Superior temporal gyrus (tissue), 1 donor: Measurements from ENCODE around the gene GPATCH1.
"Not testable (repeated sequence)": the region's sequence is repeated elsewhere in the genome, so short reads cannot be mapped to it uniquely, and the experiment has no call there.

Source experiments
- DNase-seq: peaks from one replicate; pipeline ENCODE4 v3.0.0-alpha.2; 2016; ENCODE audit errors: extremely low spot score

GPATCH1 gene

DNA sequence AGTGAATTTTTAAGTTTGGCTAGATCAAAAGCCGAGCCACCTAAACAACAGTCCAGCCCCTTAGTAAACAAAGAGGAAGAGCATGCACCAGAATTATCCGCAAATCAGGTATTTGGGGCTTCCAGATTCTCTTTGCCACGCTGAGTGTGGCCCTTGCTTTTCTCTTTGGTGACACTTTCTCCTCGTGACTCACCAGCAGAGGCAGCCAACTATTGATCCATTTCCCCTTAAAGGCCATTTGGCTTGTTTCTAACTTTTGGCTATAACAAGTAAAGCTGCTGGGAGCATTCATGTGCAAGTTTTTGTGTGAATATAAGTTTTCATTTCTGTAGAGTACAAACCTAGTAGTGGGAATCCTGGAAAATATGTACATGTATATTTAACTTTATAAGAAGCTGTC lies 33.3 kb downstream of the GPATCH1 start:
- DNase-seq: no peak

- DNase-seq: no peak
Measured at GRCh38 chr19:33117501-33117900, 36.5 kb downstream of the GPATCH1 start.

GRCh38 chr19:33118643-33119042 lies 37.7 kb downstream of the GPATCH1 start:
- no peak for DNase-seq

DNA sequence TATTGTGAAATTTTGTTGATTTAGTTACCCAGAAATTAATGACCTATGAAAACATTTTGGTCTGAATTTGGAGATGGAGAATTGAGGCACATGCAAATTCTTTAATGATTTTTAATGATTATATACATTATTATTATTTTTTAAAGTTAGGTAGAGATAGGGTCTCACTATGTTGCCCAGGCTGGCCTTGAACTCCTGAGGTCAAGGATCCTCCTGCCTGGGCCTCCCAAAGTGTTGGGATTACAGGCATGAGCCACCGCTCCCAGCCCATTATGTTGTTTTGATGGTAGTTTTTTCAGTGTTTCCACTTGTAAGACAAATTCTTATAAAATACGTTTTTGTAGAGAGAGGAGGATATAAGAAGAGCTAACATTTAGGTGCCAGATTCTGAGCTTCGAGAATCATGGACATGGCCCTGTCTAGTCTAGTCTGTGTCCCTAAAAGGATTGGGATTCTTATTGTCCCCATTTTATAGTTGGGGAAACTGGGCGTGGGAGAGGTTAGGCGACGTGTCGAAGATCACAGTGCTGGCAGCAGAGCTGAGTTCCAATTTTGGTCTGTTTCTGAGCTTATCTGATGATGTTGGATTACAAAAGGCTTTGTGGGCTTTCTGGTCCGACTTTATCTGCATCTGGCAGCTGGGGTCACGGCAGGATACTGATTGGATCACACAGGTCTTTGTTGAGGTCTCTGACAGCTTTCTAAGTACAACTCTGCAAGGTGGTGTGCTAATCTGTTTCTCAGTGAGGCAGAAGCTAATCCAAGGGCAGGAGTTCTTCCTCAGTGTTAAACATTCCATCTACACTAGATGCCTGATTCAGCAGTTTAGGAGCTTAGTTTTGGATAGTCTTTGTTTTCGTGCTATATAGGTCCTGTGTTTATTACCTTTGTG lies 43.5 kb downstream of the GPATCH1 start:
- no peak for DNase-seq

GRCh38 chr19:33125929-33126388 lies 45.0 kb downstream of the GPATCH1 start:
- peak; percentile 75 for DNase-seq

DNA sequence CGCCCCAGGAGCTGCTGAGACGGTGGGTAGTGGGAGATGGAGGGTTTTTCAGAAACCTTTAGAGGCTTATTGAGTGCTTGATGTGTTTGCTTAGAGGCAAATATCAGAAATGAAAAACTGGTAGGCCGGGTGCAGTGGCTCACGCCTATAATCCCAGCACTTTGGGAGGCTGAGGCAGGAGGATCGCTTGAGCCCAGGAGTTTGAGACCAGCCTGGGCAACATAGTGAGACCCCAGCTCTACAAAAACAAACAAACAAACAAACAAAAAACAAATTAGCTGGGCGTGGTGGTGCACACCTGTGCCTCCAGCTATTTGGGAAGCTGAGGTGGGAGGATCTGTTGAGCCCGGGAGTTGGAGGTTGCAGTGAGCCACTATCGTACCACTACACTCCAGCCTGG lies 45.7 kb downstream of the GPATCH1 start:
- DNase-seq: not testable (repeated sequence)

DNA sequence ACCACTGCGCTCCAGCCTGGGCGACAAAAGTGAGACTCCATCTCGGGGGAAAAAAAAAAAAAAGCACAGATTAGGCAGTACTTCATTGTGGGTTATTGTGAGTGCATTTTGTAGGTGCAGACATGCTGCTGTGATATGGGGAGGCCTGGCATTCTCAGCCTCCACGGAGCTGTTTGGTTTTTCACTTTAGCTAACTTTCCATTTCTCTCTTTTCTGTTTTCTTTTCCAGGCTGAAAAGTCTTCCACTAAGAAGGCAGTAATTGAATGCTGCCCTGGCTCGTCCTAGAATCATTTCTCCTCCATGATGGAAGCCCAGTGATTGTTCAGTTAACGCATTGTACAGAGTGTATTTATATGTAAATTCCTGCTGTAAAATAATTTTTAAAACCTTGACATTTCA lies 48.9 kb downstream of the GPATCH1 start:
- DNase-seq: no peak

DNA sequence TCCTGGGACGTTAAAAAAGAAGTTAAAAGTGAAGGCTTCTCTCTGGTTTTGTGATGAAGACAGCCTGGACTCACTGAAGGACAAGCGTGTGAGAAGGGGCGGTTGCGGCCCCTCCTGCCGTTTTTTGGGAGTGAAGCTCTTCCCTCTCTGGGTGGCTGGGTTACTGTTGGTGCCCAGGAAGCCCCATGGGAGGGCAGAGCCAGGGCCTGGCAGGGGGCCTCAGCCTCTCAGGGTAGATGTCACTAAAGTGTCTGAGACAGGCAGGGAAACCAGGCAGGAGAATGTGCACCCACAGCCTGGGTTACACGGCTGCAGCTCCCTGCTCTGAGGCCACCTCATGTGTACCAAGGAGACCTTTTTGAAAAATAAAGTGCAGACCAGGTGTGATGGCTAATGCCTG lies 49.5 kb downstream of the GPATCH1 start:
- DNase-seq: no peak

GRCh38 chr19:33132021-33132420 lies 51.0 kb downstream of the GPATCH1 start, which contains the start of gene WDR88:
TSS of gene WDR88 (plus strand) at chr19:33132114. CDS start at chr19:33132170, 56 bp downstream.
- DNase-seq: no peak

- no peak for DNase-seq
Measured at GRCh38 chr19:33132425-33132824, 51.4 kb downstream of the GPATCH1 start.

GRCh38 chr19:33133438-33134031 lies 52.6 kb downstream of the GPATCH1 start:
- DNase-seq: no peak

DNA sequence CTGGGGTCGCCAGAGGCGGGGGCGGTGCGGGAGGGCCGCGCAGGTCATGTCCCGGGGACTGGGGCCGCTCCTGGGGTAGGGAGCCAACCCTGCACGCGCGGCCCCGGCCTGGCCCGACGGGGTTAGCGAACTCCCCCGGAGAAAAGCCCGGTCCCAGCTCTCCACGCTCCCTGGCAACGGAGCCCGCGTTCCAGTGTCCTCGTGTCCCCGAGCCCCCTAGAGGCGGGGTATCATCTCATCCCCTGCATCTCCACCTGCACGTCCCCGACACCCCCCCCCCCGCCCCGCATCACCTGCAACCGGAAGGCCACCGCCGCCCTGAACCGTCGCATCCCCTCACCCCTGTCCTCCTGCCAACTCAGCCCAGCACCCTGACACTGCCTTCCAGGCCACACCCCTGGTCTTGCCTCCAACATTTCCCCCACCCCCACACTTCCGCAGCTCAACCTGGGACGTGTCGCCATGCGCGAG lies 53.6 kb downstream of the GPATCH1 start:
- no peak for DNase-seq

GRCh38 chr19:33139165-33139564 lies 58.2 kb downstream of the GPATCH1 start:
- DNase-seq: no peak

DNA sequence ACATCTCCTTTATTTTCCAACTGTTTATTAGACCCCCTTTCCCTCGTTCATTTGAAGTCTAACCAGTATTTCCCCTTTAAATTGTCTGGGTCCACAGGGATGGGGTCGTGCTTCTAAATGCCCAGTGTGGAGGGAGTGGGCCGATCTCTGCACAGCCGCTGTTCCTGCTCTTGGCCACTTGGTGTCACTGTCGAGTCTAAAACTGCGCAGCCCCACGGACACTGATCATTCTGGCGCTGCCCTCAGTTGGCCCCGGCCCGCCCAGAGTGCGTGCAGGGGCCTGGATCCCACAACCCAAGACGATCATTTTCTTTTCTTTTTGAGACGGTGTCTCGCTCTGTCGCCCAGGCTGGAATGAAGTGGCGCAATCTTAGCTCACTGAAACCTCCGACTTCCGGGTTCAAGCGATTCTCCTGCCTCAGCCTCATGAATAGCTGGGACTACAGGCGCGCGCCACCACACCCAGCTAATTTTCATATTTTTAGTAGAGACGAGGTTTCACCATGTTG lies 63.0 kb downstream of the GPATCH1 start:
- DNase-seq: peak; percentile 82

DNA sequence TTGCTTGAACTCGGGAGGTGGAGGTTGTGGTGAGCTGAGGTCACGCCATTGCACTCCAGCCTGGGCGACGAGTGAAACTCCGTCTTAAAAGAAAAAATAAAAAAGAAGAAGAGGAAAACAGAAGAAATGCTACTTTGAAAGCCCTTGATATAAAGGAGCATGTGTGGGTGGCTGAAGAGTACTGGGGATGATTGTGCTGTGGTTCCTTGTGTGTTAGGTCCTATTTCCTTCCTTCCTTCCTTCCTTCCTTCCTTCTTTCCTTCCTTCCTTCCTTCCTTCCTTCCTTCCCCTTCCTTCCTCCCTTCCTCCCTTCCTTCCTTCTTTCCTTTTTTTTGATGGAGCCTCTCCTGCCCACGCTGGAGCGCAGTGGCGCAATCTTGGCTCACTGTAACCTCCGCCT lies 65.2 kb downstream of the GPATCH1 start:
- no peak for DNase-seq

DNA sequence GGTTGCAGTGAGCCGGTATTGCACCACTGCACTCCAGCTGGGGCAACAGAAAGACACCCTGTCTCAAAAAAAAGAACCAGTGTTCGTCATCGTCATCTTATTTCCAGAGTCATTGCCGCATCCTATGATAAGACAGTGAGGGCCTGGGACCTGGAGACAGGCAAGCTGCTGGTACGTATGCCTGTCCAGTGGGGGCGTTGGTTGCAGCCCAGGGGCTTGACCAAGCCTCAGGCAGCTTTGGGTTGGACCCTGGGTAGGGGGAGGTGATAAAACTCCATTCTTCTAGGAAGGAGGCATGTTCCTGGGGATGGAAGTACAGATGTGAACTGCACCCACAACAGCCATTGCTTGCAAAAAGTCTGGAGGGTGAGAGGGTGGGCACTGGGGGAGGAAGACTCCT lies 66.6 kb downstream of the GPATCH1 start:
- DNase-seq: no peak

- no peak for DNase-seq
Measured at GRCh38 chr19:33150852-33151518, 70.0 kb downstream of the GPATCH1 start.

DNA sequence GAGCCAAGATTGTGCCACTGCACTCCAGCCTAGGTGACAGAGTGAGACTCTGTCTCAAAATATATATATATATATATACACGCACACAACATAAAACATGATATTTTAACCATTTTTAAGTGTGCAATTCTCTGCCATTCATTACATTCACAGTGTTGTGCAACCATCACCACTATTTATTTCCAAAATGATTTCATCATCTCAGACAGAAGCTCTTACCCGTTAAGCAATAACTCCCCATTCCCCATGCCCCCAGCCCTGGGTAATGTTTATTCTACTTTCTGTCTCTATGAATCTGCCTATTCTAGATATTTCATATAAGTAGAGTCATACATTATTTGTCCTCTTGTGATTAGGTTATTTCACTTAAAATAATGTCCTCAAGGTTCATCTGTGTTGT lies 71.2 kb downstream of the GPATCH1 start:
- no peak for DNase-seq

DNA sequence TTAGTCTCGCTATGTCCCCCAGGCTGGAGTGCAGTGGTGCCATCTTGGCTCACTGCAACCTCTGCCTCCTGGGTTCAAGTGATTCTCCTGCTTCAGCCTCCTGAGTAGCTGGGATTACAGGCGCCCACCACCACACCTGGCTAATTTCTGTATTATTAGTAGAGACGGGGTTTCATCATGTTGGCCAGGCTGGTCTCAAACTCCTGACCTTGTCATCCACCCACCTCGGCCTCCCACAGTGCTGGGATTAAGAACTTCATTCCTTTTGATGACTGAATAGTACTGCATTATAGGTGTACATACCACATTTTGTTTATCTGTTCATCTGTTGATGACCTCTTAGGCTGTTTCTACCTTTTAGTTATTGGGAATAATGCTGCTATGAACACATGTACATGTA lies 71.6 kb downstream of the GPATCH1 start:
- not testable (repeated sequence) for DNase-seq

GRCh38 chr19:33154313-33154712 lies 73.3 kb downstream of the GPATCH1 start:
- not testable (repeated sequence) for DNase-seq

- no peak for DNase-seq
Measured at GRCh38 chr19:33156334-33156733, 75.4 kb downstream of the GPATCH1 start.

DNA sequence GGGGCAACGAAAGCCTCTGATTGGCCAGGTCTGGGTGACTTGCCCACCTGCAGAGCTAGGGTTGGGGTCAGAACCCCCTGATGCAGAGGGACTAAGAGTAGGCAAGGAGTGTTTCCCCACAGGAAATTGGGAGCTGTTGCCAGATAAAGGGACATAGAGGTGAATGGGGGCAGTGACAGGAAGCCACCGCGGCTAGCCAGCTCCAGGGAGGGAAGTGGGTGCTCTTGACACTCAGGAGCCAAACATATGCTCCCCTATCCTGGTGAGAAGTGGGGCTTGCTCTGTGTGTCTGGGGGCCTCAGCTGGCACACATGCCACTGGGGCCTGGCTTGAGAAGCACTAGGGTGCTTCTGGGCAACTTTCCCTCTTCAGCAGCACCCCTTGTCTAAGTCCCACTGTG lies 76.9 kb downstream of the GPATCH1 start:
- DNase-seq: no peak
